Mesenchymal stem cell (in vitro differentiated cells and primary cell): Measurements from ENCODE around the gene LAD1.

Experiments
- DNase-seq: peaks from one replicate; pipeline ENCODE4 v3.0.0-alpha.2; 2013
- H2AFZ ChIP-seq: one replicate; pipeline ENCODE4 v1.6.1; 2013; ENCODE audit warnings: low read depth, mild to moderate bottlenecking, control low read depth, inconsistent platforms, low read length, moderate library complexity
- H2AK5ac ChIP-seq: 2 replicates; pipeline ENCODE4 v1.6.1; 2013; ENCODE audit warnings: low read length, moderate library complexity, mild to moderate bottlenecking, inconsistent platforms; ENCODE audit not compliant: severe bottlenecking
- H2BK120ac ChIP-seq: one replicate; pipeline ENCODE4 v1.6.1; 2013; ENCODE audit warnings: low read depth, mild to moderate bottlenecking, inconsistent platforms, low read length, moderate library complexity
- H2BK12ac ChIP-seq, 2 experiments: one replicate each; pipeline ENCODE4 v1.6.1; 2013; ENCODE audit warnings: inconsistent platforms in 2 of 2, low read length in 2 of 2, mild to moderate bottlenecking in 2 of 2, moderate library complexity in 2 of 2, control low read depth in 1 of 2
- H2BK15ac ChIP-seq: one replicate; pipeline ENCODE4 v1.6.1; 2013; ENCODE audit warnings: mild to moderate bottlenecking, low read depth, inconsistent platforms; ENCODE audit not compliant: poor library complexity, severe bottlenecking
- H2BK5ac ChIP-seq: 2 replicates; pipeline ENCODE4 v1.6.1; 2013; ENCODE audit warnings: low read depth, mild to moderate bottlenecking, low read length, control low read depth, inconsistent platforms; ENCODE audit not compliant: poor library complexity, severe bottlenecking
- H3K14ac ChIP-seq, 2 experiments: one replicate each; pipeline ENCODE4 v1.6.1; 2013; ENCODE audit warnings: inconsistent platforms in 2 of 2, low read length in 2 of 2, control low read depth in 1 of 2, mild to moderate bottlenecking in 1 of 2, moderate library complexity in 1 of 2
- H3K18ac ChIP-seq, 2 experiments: one replicate each; pipeline ENCODE4 v1.6.1; 2013; ENCODE audit warnings: inconsistent platforms in 2 of 2, low read length in 2 of 2, control low read depth in 1 of 2, low read depth in 1 of 2, mild to moderate bottlenecking in 1 of 2
- H3K23ac ChIP-seq, 2 experiments: one replicate each; pipeline ENCODE4 v1.6.1; 2013; ENCODE audit warnings: inconsistent platforms in 2 of 2, low read length in 2 of 2, mild to moderate bottlenecking in 2 of 2, moderate library complexity in 2 of 2, control low read depth in 1 of 2
- H3K27ac ChIP-seq: 2 replicates; pipeline ENCODE4 v1.5.1; 2013; ENCODE audit warnings: mild to moderate bottlenecking, moderate library complexity, low read length, control low read depth, inconsistent platforms; ENCODE audit not compliant: poor library complexity, severe bottlenecking
- H3K27me3 ChIP-seq, 2 experiments: 2 replicates each; pipeline versions ENCODE4 v1.6.1 to v1.7.0; 2013; ENCODE audit warnings: low read length in 2 of 2, mild to moderate bottlenecking in 2 of 2, moderate library complexity in 2 of 2, control low read depth in 1 of 2, inconsistent platforms in 1 of 2; ENCODE audit not compliant: control insufficient read depth in 1 of 2, insufficient read depth in 1 of 2
- H3K36me3 ChIP-seq, 2 experiments: 2 replicates each; pipeline versions ENCODE4 v1.6.1 to v1.7.0; 2013; ENCODE audit warnings: low read length in 2 of 2, control low read depth in 1 of 2, inconsistent platforms in 1 of 2, low read depth in 1 of 2, mild to moderate bottlenecking in 1 of 2; ENCODE audit not compliant: insufficient read depth in 2 of 2, control insufficient read depth in 1 of 2
- H3K4ac ChIP-seq, 2 experiments: one replicate each; pipeline ENCODE4 v1.6.1; 2013; ENCODE audit warnings: inconsistent platforms in 2 of 2, low read length in 2 of 2, mild to moderate bottlenecking in 2 of 2, moderate library complexity in 2 of 2, control low read depth in 1 of 2, low read depth in 1 of 2
- H3K4me1 ChIP-seq: 2 replicates; pipeline ENCODE4 v1.6.1; 2013; ENCODE audit warnings: low read depth, low read length, control low read depth; ENCODE audit not compliant: control insufficient read depth, insufficient read depth
- H3K4me2 ChIP-seq: 2 replicates; pipeline ENCODE4 v1.6.1; 2013; ENCODE audit warnings: low read length, mild to moderate bottlenecking, inconsistent platforms; ENCODE audit not compliant: poor library complexity, severe bottlenecking
- H3K4me3 ChIP-seq, 2 experiments: 2 replicates each; pipeline versions ENCODE4 v1.5.1 to v1.7.0; 2013; ENCODE audit warnings: low read length in 2 of 2, mild to moderate bottlenecking in 2 of 2, control low read depth in 1 of 2, low read depth in 1 of 2; ENCODE audit not compliant: insufficient read depth in 1 of 2
- H3K79me1 ChIP-seq: replicated peaks from 2 replicates; pipeline ENCODE4 v1.6.1; 2013; ENCODE audit warnings: mild to moderate bottlenecking, control low read depth, low read length, inconsistent platforms; ENCODE audit not compliant: poor library complexity, severe bottlenecking
- H3K9ac ChIP-seq: 2 replicates; pipeline ENCODE4 v1.7.0; 2013; ENCODE audit warnings: mild to moderate bottlenecking, low read length, moderate library complexity
- H3K9me3 ChIP-seq: 2 replicates; pipeline ENCODE4 v1.7.0; 2013; ENCODE audit warnings: mild to moderate bottlenecking, low read length; ENCODE audit not compliant: control insufficient read depth
- H4K8ac ChIP-seq: one replicate; pipeline ENCODE4 v1.6.1; 2013; ENCODE audit warnings: inconsistent platforms, mild to moderate bottlenecking, low read length, moderate library complexity
- H4K91ac ChIP-seq: one replicate; pipeline ENCODE4 v1.6.1; 2013; ENCODE audit warnings: mild to moderate bottlenecking, low read length, inconsistent platforms
- WGBS: methylation state at CpG from one replicate; pipeline ENCODE4 v1.1.7; 2013; ENCODE audit warnings: mixed read lengths; 5-methylcytosine and 5-hydroxymethylcytosine counted together

The LAD1 gene

GRCh38 chr1:201360486-201360885, 38.6 kb downstream of the LAD1 start:
- H3K4me3 ChIP-seq = no peak overlapping the region
- H2BK120ac ChIP-seq = no peak overlapping the region
- no peak overlapping the region for H2BK5ac ChIP-seq
- WGBS = 81% methylated on average over 7 of the region's 7 CpGs
- H4K91ac ChIP-seq = no peak overlapping the region
- H3K79me1 ChIP-seq = no peaks in the 10 kb centered on the region
- no peak overlapping the region for H3K14ac ChIP-seq
- no peak overlapping the region for H2BK12ac ChIP-seq
- no peak overlapping the region for H2BK15ac ChIP-seq
- no peak overlapping the region for H3K23ac ChIP-seq
- no peak overlapping the region for H3K18ac ChIP-seq
- peaks cover 0 to 26% of the 10 kb centered on the region in 2 experiments for H3K36me3 ChIP-seq
- H3K9ac ChIP-seq = no peak overlapping the region
- no peaks in the 10 kb centered on the region for H3K9me3 ChIP-seq
- H3K4me1 ChIP-seq = peaks cover 7% of the 10 kb centered on the region
- no peak overlapping the region for H4K8ac ChIP-seq
- no peak overlapping the region for H3K4me2 ChIP-seq
- H3K27ac ChIP-seq = no peak overlapping the region
- no peak overlapping the region for H2AFZ ChIP-seq
- no peak overlapping the region for H3K4ac ChIP-seq
- H3K27me3 ChIP-seq = peaks cover 0 to 70% of the 10 kb centered on the region in 2 experiments
- no peak overlapping the region for H2AK5ac ChIP-seq
- no peak for DNase-seq

- H3K4ac ChIP-seq = no peak overlapping the region
- H3K4me3 ChIP-seq = no peak overlapping the region
- peaks cover 0 to 74% of the 10 kb centered on the region in 2 experiments for H3K27me3 ChIP-seq
- H3K9ac ChIP-seq = no peak overlapping the region
- no peak overlapping the region for H3K23ac ChIP-seq
- no peak overlapping the region for H3K4me2 ChIP-seq
- no peaks in the 10 kb centered on the region for H3K9me3 ChIP-seq
- H2BK12ac ChIP-seq = no peak overlapping the region
- DNase-seq = no peak
- H2AK5ac ChIP-seq = no peak overlapping the region
- H2BK120ac ChIP-seq = no peak overlapping the region
- no peak overlapping the region for H3K18ac ChIP-seq
- H2BK5ac ChIP-seq = no peak overlapping the region
- H3K14ac ChIP-seq = no peak overlapping the region
- H2AFZ ChIP-seq = no peak overlapping the region
- H3K36me3 ChIP-seq = peaks cover 0 to 20% of the 10 kb centered on the region in 2 experiments
- H2BK15ac ChIP-seq = no peak overlapping the region
- H3K79me1 ChIP-seq = no peaks in the 10 kb centered on the region
- WGBS = 81% methylated on average over 2 of the region's 2 CpGs
- H4K91ac ChIP-seq = no peak overlapping the region
- no peak overlapping the region for H3K27ac ChIP-seq
- peaks cover 7% of the 10 kb centered on the region for H3K4me1 ChIP-seq
- no peak overlapping the region for H4K8ac ChIP-seq
Observed at GRCh38 chr1:201359873-201360210, 39.3 kb downstream of the LAD1 start.

GRCh38 chr1:201359031-201359872, 39.9 kb downstream of the LAD1 start:
- Histone ChIP-seq H3K18ac (no peak overlapping the region), H3K14ac (no peak overlapping the region), H3K36me3 (peaks cover 0 to 15% of the 10 kb centered on the region in 2 experiments), H3K27ac (no peak overlapping the region), H2BK15ac (no peak overlapping the region), H3K4ac (no peak overlapping the region), H4K91ac (no peak overlapping the region), H2AFZ (no peak overlapping the region), H3K27me3 (peaks cover 1 to 77% of the 10 kb centered on the region in 2 experiments), H3K4me3 (no peak overlapping the region), H3K4me2 (no peak overlapping the region), H3K4me1 (peaks cover 7% of the 10 kb centered on the region), H3K9ac (no peak overlapping the region), H2AK5ac (no peak overlapping the region), H3K9me3 (no peaks in the 10 kb centered on the region), H3K79me1 (no peaks in the 10 kb centered on the region), H2BK120ac (no peak overlapping the region), H2BK12ac (no peak overlapping the region), H3K23ac (no peak overlapping the region), H2BK5ac (no peak overlapping the region), H4K8ac (no peak overlapping the region)
- WGBS = 74% methylated on average over 16 of the region's 18 CpGs
- DNase-seq = no peak

- Histone ChIP-seq H2AFZ (no peak overlapping the region), H3K27ac (no peak overlapping the region), H3K4ac (no peak overlapping the region), H3K79me1 (no peaks in the 10 kb centered on the region), H2BK12ac (no peak overlapping the region), H2BK120ac (no peak overlapping the region), H2BK15ac (no peak overlapping the region), H3K4me1 (peaks cover 7% of the 10 kb centered on the region), H3K4me2 (no peak overlapping the region), H3K4me3 (no peak overlapping the region), H3K18ac (no peak overlapping the region), H3K27me3 (peaks cover 8 to 80% of the 10 kb centered on the region in 2 experiments), H4K91ac (no peak overlapping the region), H2BK5ac (no peak overlapping the region), H3K23ac (no peak overlapping the region), H2AK5ac (no peak overlapping the region), H3K9ac (no peak overlapping the region), H4K8ac (no peak overlapping the region), H3K36me3 (peaks cover 0 to 12% of the 10 kb centered on the region in 2 experiments), H3K9me3 (no peaks in the 10 kb centered on the region), H3K14ac (no peak overlapping the region)
- DNase-seq = no peak
- WGBS = 64% methylated on average over 4 of the region's 4 CpGs
Observed at GRCh38 chr1:201358596-201358995, 40.5 kb downstream of the LAD1 start.
